ENCODE data around the gene LRRK1.

The LRRK1 gene

GRCh38 chr15:100959066-100960050, 40.2 kb downstream of the LRRK1 start:
- no peak overlapping the region for H2AK5ac ChIP-seq (ENCODE audit: low read length, severe bottlenecking)
- H4K8ac ChIP-seq (ENCODE audit: low read length): no peak overlapping the region
- H3K18ac ChIP-seq (ENCODE audit: low read depth in 1 of 2, low read length in 2 of 2): no peak overlapping the region
- no peak overlapping the region for H2BK12ac ChIP-seq (ENCODE audit: low read length in 2 of 2)
- H3K4me2 ChIP-seq (ENCODE audit: low read length, poor library complexity, severe bottlenecking): no peak overlapping the region
- H3K79me1 ChIP-seq (replicated peaks; ENCODE audit: low read length, poor library complexity, severe bottlenecking): no peaks in the 10 kb centered on the region
- H3K23ac ChIP-seq (ENCODE audit: low read length in 2 of 2): peak overlapping the region in 1 of 2 experiments; percentile 52
- H3K9ac ChIP-seq (ENCODE audit: low read length): peak overlapping the region; percentile 88
- peaks cover 0 to 2% of the 10 kb centered on the region in 2 experiments for H3K36me3 ChIP-seq (ENCODE audit: control insufficient read depth in 1 of 2, insufficient read depth in 2 of 2, low read depth in 1 of 2, low read length in 2 of 2)
- peak overlapping the region in 1 of 2 experiments; percentile 64 for H3K4me3 ChIP-seq (ENCODE audit: insufficient read depth in 1 of 2, low read depth in 1 of 2, low read length in 2 of 2)
- no peak for DNase-seq
- no peak overlapping the region for H2BK5ac ChIP-seq (ENCODE audit: low read depth, low read length, poor library complexity, severe bottlenecking)
- no peaks in the 10 kb centered on the region for H3K27me3 ChIP-seq (ENCODE audit: control insufficient read depth in 1 of 2, insufficient read depth in 1 of 2, low read length in 2 of 2)
- no peak overlapping the region for H2BK120ac ChIP-seq (ENCODE audit: low read depth, low read length)
- H3K9me3 ChIP-seq (ENCODE audit: control insufficient read depth, low read length): no peaks in the 10 kb centered on the region
- H3K27ac ChIP-seq (ENCODE audit: low read length, poor library complexity, severe bottlenecking): peak overlapping the region; percentile 71
- H3K4ac ChIP-seq (ENCODE audit: low read depth in 1 of 2, low read length in 2 of 2): no peak overlapping the region
- no peak overlapping the region for H2AFZ ChIP-seq (ENCODE audit: low read depth, low read length)
- peaks cover 4% of the 10 kb centered on the region for H3K4me1 ChIP-seq (ENCODE audit: control insufficient read depth, insufficient read depth, low read depth, low read length)
- H4K91ac ChIP-seq (ENCODE audit: low read length): no peak overlapping the region
- H2BK15ac ChIP-seq (ENCODE audit: low read depth, poor library complexity, severe bottlenecking): no peak overlapping the region
- H3K14ac ChIP-seq (ENCODE audit: low read length in 2 of 2): no peak overlapping the region
- 82% methylated on average over 12 of the region's 14 CpGs for WGBS

- Histone ChIP-seq H2BK15ac (ENCODE audit: low read depth, poor library complexity, severe bottlenecking) (no peak overlapping the region), H2AFZ (ENCODE audit: low read depth, low read length) (no peak overlapping the region), H2BK120ac (ENCODE audit: low read depth, low read length) (no peak overlapping the region), H3K14ac (ENCODE audit: low read length in 2 of 2) (no peak overlapping the region), H3K4me1 (ENCODE audit: control insufficient read depth, insufficient read depth, low read depth, low read length) (no peaks in the 10 kb centered on the region), H3K9me3 (ENCODE audit: control insufficient read depth, low read length) (no peaks in the 10 kb centered on the region), H3K36me3 (ENCODE audit: control insufficient read depth in 1 of 2, insufficient read depth in 2 of 2, low read depth in 1 of 2, low read length in 2 of 2) (peaks cover 0 to 4% of the 10 kb centered on the region in 2 experiments), H3K9ac (ENCODE audit: low read length) (no peak overlapping the region), H3K27ac (ENCODE audit: low read length, poor library complexity, severe bottlenecking) (no peak overlapping the region), H3K23ac (ENCODE audit: low read length in 2 of 2) (no peak overlapping the region), H2AK5ac (ENCODE audit: low read length, severe bottlenecking) (no peak overlapping the region), H4K8ac (ENCODE audit: low read length) (no peak overlapping the region), H3K18ac (ENCODE audit: low read depth in 1 of 2, low read length in 2 of 2) (no peak overlapping the region), H2BK12ac (ENCODE audit: low read length in 2 of 2) (no peak overlapping the region), H3K4me3 (ENCODE audit: insufficient read depth in 1 of 2, low read depth in 1 of 2, low read length in 2 of 2) (no peak overlapping the region), H3K27me3 (ENCODE audit: control insufficient read depth in 1 of 2, insufficient read depth in 1 of 2, low read length in 2 of 2) (peaks cover 0 to 5% of the 10 kb centered on the region in 2 experiments), H2BK5ac (ENCODE audit: low read depth, low read length, poor library complexity, severe bottlenecking) (no peak overlapping the region), H4K91ac (ENCODE audit: low read length) (no peak overlapping the region), H3K4me2 (ENCODE audit: low read length, poor library complexity, severe bottlenecking) (no peak overlapping the region), H3K79me1 (replicated peaks; ENCODE audit: low read length, poor library complexity, severe bottlenecking) (no peaks in the 10 kb centered on the region), H3K4ac (ENCODE audit: low read depth in 1 of 2, low read length in 2 of 2) (no peak overlapping the region)
- DNase-seq: no peak
- 0% methylated on average over 1 of the region's 4 CpGs for WGBS
Observed at GRCh38 chr15:100966997-100967396, 47.8 kb downstream of the LRRK1 start.

GRCh38 chr15:100968050-100968966, 49.2 kb downstream of the LRRK1 start:
- peaks cover 5% of the 10 kb centered on the region for H3K4me1 ChIP-seq (ENCODE audit: control insufficient read depth, insufficient read depth, low read depth, low read length)
- H3K79me1 ChIP-seq (replicated peaks; ENCODE audit: low read length, poor library complexity, severe bottlenecking): no peaks in the 10 kb centered on the region
- no peak overlapping the region for H2BK120ac ChIP-seq (ENCODE audit: low read depth, low read length)
- H3K36me3 ChIP-seq (ENCODE audit: control insufficient read depth in 1 of 2, insufficient read depth in 2 of 2, low read depth in 1 of 2, low read length in 2 of 2): peaks cover 0 to 4% of the 10 kb centered on the region in 2 experiments
- no peak overlapping the region for H2BK12ac ChIP-seq (ENCODE audit: low read length in 2 of 2)
- no peak overlapping the region for H3K4ac ChIP-seq (ENCODE audit: low read depth in 1 of 2, low read length in 2 of 2)
- H3K18ac ChIP-seq (ENCODE audit: low read depth in 1 of 2, low read length in 2 of 2): no peak overlapping the region
- no peak overlapping the region for H3K27ac ChIP-seq (ENCODE audit: low read length, poor library complexity, severe bottlenecking)
- DNase-seq: peak; percentile 32
- no peak overlapping the region for H3K4me2 ChIP-seq (ENCODE audit: low read length, poor library complexity, severe bottlenecking)
- no peak overlapping the region for H2BK15ac ChIP-seq (ENCODE audit: low read depth, poor library complexity, severe bottlenecking)
- H3K14ac ChIP-seq (ENCODE audit: low read length in 2 of 2): no peak overlapping the region
- WGBS: 91% methylated on average over 2 of the region's 3 CpGs
- H3K27me3 ChIP-seq (ENCODE audit: control insufficient read depth in 1 of 2, insufficient read depth in 1 of 2, low read length in 2 of 2): peaks cover 0 to 16% of the 10 kb centered on the region in 2 experiments
- no peak overlapping the region for H2AFZ ChIP-seq (ENCODE audit: low read depth, low read length)
- H2BK5ac ChIP-seq (ENCODE audit: low read depth, low read length, poor library complexity, severe bottlenecking): no peak overlapping the region
- H2AK5ac ChIP-seq (ENCODE audit: low read length, severe bottlenecking): no peak overlapping the region
- no peak overlapping the region for H3K4me3 ChIP-seq (ENCODE audit: insufficient read depth in 1 of 2, low read depth in 1 of 2, low read length in 2 of 2)
- no peaks in the 10 kb centered on the region for H3K9me3 ChIP-seq (ENCODE audit: control insufficient read depth, low read length)
- H4K8ac ChIP-seq (ENCODE audit: low read length): no peak overlapping the region
- H3K9ac ChIP-seq (ENCODE audit: low read length): no peak overlapping the region
- no peak overlapping the region for H3K23ac ChIP-seq (ENCODE audit: low read length in 2 of 2)
- no peak overlapping the region for H4K91ac ChIP-seq (ENCODE audit: low read length)

- Histone ChIP-seq H2BK12ac (ENCODE audit: low read length in 2 of 2) (no peak overlapping the region), H3K14ac (ENCODE audit: low read length in 2 of 2) (no peak overlapping the region), H3K4ac (ENCODE audit: low read depth in 1 of 2, low read length in 2 of 2) (no peak overlapping the region), H3K27ac (ENCODE audit: low read length, poor library complexity, severe bottlenecking) (no peak overlapping the region), H3K4me1 (ENCODE audit: control insufficient read depth, insufficient read depth, low read depth, low read length) (peaks cover 10% of the 10 kb centered on the region), H2AFZ (ENCODE audit: low read depth, low read length) (no peak overlapping the region), H2BK120ac (ENCODE audit: low read depth, low read length) (no peak overlapping the region), H3K23ac (ENCODE audit: low read length in 2 of 2) (peak overlapping the region in 1 of 2 experiments; percentile 78), H3K36me3 (ENCODE audit: control insufficient read depth in 1 of 2, insufficient read depth in 2 of 2, low read depth in 1 of 2, low read length in 2 of 2) (peaks cover 2 to 6% of the 10 kb centered on the region in 2 experiments), H3K79me1 (replicated peaks; ENCODE audit: low read length, poor library complexity, severe bottlenecking) (no peaks in the 10 kb centered on the region), H3K4me3 (ENCODE audit: insufficient read depth in 1 of 2, low read depth in 1 of 2, low read length in 2 of 2) (peak overlapping the region; percentile 15 to 59), H3K27me3 (ENCODE audit: control insufficient read depth in 1 of 2, insufficient read depth in 1 of 2, low read length in 2 of 2) (peaks cover 0 to 48% of the 10 kb centered on the region in 2 experiments), H2AK5ac (ENCODE audit: low read length, severe bottlenecking) (no peak overlapping the region), H3K4me2 (ENCODE audit: low read length, poor library complexity, severe bottlenecking) (peak overlapping the region; percentile 96), H4K8ac (ENCODE audit: low read length) (no peak overlapping the region), H2BK5ac (ENCODE audit: low read depth, low read length, poor library complexity, severe bottlenecking) (no peak overlapping the region), H3K9me3 (ENCODE audit: control insufficient read depth, low read length) (no peaks in the 10 kb centered on the region), H2BK15ac (ENCODE audit: low read depth, poor library complexity, severe bottlenecking) (no peak overlapping the region), H4K91ac (ENCODE audit: low read length) (no peak overlapping the region), H3K9ac (ENCODE audit: low read length) (no peak overlapping the region), H3K18ac (ENCODE audit: low read depth in 1 of 2, low read length in 2 of 2) (no peak overlapping the region)
- no peak for DNase-seq
- WGBS: 30% methylated on average over 32 of the region's 36 CpGs
Observed at GRCh38 chr15:100972975-100973350, 53.8 kb downstream of the LRRK1 start.
